GM12875 (cell line): ENCODE measurements around the gene NLRP6.
"Not testable (repeated sequence)": the region's sequence is repeated elsewhere in the genome, so short reads cannot be mapped to it uniquely, and the experiment has no call there.

Experiments used
- H3K4me3 ChIP-seq: one replicate; pipeline ENCODE4 v1.5.1; 2011; ENCODE audit warnings: low read depth, low read length, control low read depth
- TF ChIP-seq, protein P1 (sequence below): IDR thresholded peaks from 2 replicates; pipeline ENCODE4 v1.5.1; 2011; ENCODE audit warnings: low read depth, mild to moderate bottlenecking, control low read depth, inconsistent platforms, low read length, moderate library complexity, borderline replicate concordance; ENCODE audit not compliant: insufficient read depth

The NLRP6 gene

GRCh38 chr11:283405-284104 lies 5.3 kb downstream of the NLRP6 start:
- TF ChIP-seq, protein P1, sequence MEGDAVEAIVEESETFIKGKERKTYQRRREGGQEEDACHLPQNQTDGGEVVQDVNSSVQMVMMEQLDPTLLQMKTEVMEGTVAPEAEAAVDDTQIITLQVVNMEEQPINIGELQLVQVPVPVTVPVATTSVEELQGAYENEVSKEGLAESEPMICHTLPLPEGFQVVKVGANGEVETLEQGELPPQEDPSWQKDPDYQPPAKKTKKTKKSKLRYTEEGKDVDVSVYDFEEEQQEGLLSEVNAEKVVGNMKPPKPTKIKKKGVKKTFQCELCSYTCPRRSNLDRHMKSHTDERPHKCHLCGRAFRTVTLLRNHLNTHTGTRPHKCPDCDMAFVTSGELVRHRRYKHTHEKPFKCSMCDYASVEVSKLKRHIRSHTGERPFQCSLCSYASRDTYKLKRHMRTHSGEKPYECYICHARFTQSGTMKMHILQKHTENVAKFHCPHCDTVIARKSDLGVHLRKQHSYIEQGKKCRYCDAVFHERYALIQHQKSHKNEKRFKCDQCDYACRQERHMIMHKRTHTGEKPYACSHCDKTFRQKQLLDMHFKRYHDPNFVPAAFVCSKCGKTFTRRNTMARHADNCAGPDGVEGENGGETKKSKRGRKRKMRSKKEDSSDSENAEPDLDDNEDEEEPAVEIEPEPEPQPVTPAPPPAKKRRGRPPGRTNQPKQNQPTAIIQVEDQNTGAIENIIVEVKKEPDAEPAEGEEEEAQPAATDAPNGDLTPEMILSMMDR: no peak
- no peak overlapping the region for H3K4me3 ChIP-seq

DNA sequence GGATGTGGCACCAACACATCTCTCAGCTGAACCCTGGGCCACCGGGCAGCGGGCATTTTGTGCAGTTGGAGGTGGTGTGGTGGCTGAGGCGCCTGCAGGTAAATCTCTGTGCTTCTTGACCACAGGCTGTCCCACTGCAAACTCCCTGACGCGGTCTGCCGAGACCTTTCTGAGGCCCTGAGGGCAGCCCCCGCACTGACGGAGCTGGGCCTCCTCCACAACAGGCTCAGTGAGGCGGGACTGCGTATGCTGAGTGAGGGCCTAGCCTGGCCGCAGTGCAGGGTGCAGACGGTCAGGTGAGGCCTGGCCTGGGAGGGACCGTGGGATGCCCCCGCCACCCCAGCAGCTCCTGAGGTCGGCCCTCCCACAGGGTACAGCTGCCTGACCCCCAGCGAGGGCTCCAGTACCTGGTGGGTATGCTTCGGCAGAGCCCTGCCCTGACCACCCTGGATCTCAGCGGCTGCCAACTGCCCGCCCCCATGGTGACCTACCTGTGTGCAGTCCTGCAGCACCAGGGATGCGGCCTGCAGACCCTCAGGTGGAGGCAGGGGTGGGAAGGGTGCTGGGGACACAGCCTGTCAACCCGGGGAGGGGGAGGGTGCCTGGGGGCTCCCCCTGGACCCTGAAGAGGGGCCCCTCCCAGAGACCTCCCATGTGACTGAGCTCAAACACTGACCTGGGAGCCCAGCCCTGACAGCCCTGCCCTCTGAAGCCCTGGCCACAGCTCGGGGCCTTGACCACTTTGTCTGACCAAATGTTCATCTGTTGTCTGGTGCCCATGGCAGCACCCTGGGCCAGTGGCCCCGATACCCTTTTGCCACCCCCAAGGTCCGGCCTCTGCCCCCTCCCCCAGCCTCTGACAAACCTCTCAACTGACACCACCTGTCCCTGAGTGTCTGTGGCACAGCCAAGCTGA lies 6.2 kb downstream of the NLRP6 start:
- TF ChIP-seq, protein P1: no peak

DNA sequence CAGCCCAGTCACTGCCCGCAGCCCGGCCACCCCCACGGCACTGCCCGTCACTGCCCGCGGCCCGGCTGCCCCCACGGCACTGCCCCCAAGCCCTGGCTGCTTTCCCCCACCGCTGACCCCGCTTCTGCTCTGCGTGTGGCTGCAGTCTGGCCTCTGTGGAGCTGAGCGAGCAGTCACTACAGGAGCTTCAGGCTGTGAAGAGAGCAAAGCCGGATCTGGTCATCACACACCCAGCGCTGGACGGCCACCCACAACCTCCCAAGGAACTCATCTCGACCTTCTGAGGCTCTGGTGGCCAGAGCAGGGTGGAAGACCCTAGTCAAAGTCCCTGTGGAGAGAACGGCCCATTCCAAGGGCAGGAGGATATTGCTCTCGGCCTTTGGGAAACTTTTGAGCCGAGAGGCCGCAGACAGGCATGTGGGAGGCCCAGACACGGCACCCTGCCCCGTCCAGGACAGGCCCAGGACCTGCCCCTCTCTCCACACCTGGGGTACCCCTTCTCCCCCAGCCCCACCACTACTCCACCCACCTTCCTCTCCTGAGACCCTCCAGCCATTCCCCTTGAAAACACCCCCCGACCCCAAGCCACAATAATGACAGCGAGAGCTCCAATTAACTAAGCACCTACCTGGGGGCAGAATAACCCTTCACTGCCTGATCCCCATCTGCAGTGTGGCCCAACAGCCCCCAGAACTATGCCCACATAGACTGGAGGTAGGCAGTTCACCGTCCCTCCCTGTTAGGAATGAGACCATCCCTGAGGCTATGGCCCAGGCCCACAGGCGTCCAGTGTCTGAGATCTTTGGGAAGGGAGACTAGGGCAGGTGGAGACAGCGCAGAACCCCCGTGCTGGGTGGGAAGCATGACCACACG lies 7.0 kb downstream of the NLRP6 start:
- H3K4me3 ChIP-seq: no peak overlapping the region
- TF ChIP-seq, protein P1: no peak

More for the DNA sequence above, 6.2 kb downstream of the NLRP6 start:
- H3K4me3 ChIP-seq: no peak overlapping the region

DNA sequence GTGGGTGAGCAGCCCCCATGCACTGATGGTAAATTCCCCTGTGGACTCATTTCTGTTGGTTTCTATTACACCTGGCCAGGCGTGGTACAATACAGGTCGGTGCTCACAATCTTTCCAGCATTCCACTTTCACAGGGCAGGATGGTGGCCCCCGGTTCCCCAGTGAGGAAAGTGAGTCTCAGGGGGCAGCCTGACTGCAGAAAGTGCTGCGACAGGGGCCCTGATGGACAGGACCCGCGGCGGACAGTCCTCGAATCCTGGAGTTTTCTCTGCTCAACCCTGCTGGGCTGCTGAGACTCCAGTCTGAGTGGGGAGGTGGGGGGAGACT lies 7.7 kb downstream of the NLRP6 start:
- TF ChIP-seq, protein P1: no peak
- no peak overlapping the region for H3K4me3 ChIP-seq

GRCh38 chr11:286977-287820 lies 9.0 kb downstream of the NLRP6 start:
- H3K4me3 ChIP-seq: not testable (repeated sequence)

GRCh38 chr11:287821-288477 lies 9.7 kb downstream of the NLRP6 start:
- peak overlapping the region; percentile 56 for H3K4me3 ChIP-seq
- TF ChIP-seq, protein P1: no peak
